ENCODE data around the gene GNB1L.
"Not testable (repeated sequence)": the region's sequence is repeated elsewhere in the genome, so short reads cannot be mapped to it uniquely, and the experiment has no call there.

Gene GNB1L

GRCh38 chr22:19784384-19785175, 70.1 kb downstream of the GNB1L start:
- in situ Hi-C loops (cut with MboI; ENCODE audit: low sequenced_read_pairs): no loop called here

- in situ Hi-C loops (cut with MboI; ENCODE audit: low sequenced_read_pairs): no loop called here
These were observed 70.9 kb downstream of the GNB1L start for GRCh38 chr22:19783586-19784383.

GRCh38 chr22:19782533-19782932, 72.1 kb downstream of the GNB1L start:
- in situ Hi-C loops (cut with MboI; ENCODE audit: low sequenced_read_pairs): no loop called here

GRCh38 chr22:19779685-19780268, 74.9 kb downstream of the GNB1L start:
- in situ Hi-C loops (cut with MboI; ENCODE audit: low sequenced_read_pairs): no loop called here

- in situ Hi-C loops (cut with MboI; ENCODE audit: low sequenced_read_pairs): no loop called here
These were observed 75.7 kb downstream of the GNB1L start for GRCh38 chr22:19779011-19779421.

- in situ Hi-C loops (cut with MboI; ENCODE audit: low sequenced_read_pairs): not testable (repeated sequence)
These were observed 77.5 kb downstream of the GNB1L start for GRCh38 chr22:19777192-19777591.

GRCh38 chr22:19776433-19777031, 78.1 kb downstream of the GNB1L start:
- in situ Hi-C loops (cut with MboI; ENCODE audit: low sequenced_read_pairs): no loop called here

GRCh38 chr22:19775496-19776325, 79.0 kb downstream of the GNB1L start:
- in situ Hi-C loops (cut with MboI; ENCODE audit: low sequenced_read_pairs): no loop called here

GRCh38 chr22:19774628-19775027, 80.0 kb downstream of the GNB1L start:
- in situ Hi-C loops (cut with MboI; ENCODE audit: low sequenced_read_pairs): no loop called here

- in situ Hi-C loops (cut with MboI; ENCODE audit: low sequenced_read_pairs): no loop called here
These were observed 81.1 kb downstream of the GNB1L start for GRCh38 chr22:19773470-19774040.

- in situ Hi-C loops (cut with MboI; ENCODE audit: low sequenced_read_pairs): no loop called here
These were observed 81.8 kb downstream of the GNB1L start for GRCh38 chr22:19772673-19773469.

- in situ Hi-C loops (cut with MboI; ENCODE audit: low sequenced_read_pairs): no loop called here
These were observed 82.3 kb downstream of the GNB1L start for GRCh38 chr22:19772422-19772672.

GRCh38 chr22:19770349-19771220, 84.1 kb downstream of the GNB1L start:
- in situ Hi-C loops (cut with MboI; ENCODE audit: low sequenced_read_pairs): no loop called here

GRCh38 chr22:19769393-19769715, 85.3 kb downstream of the GNB1L start:
- in situ Hi-C loops (cut with MboI; ENCODE audit: low sequenced_read_pairs): no loop called here

- in situ Hi-C loops (cut with MboI; ENCODE audit: low sequenced_read_pairs): no loop called here
These were observed 87.0 kb downstream of the GNB1L start for GRCh38 chr22:19767427-19768341.

GRCh38 chr22:19766511-19767426, 87.9 kb downstream of the GNB1L start:
- in situ Hi-C loops (cut with MboI; ENCODE audit: low sequenced_read_pairs): no loop called here

- in situ Hi-C loops (cut with MboI; ENCODE audit: low sequenced_read_pairs): no loop called here
These were observed 88.5 kb downstream of the GNB1L start for GRCh38 chr22:19766240-19766510.
